HG02870 (cell line): Measurements from ENCODE around the gene SCN2A.
"Not testable (repeated sequence)": the region's sequence is repeated elsewhere in the genome, so short reads cannot be mapped to it uniquely, and the experiment has no call there.

Experiments
- ATAC-seq: cut with Tn5 transposase; IDR thresholded peaks from one replicate; pipeline ENCODE4 v1.9.1; 2021; ENCODE audit warnings: mild to moderate bottlenecking, moderate library complexity; ENCODE audit not compliant: unreplicated experiment

The SCN2A gene

DNA sequence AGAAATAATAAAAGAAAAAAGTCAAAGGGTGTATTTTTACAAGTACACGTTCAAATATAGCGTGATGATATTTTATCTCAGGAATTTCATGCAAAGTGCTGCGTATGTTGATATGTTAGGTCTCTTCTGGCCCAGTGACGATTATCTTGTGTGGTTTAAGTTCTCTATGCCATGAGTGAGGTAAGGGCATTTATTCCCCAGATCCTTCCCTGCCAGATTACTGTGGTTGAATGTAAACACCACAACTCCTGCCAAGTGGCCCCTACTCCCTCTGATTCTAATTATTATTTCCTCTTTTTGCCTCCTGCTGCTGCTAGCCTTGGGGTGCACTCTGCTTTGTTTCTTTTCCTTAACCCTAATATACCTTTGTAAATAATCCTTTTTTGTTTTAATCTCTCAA, 12.2 kb downstream of the SCN2A start:
- ATAC-seq, result no peak

DNA sequence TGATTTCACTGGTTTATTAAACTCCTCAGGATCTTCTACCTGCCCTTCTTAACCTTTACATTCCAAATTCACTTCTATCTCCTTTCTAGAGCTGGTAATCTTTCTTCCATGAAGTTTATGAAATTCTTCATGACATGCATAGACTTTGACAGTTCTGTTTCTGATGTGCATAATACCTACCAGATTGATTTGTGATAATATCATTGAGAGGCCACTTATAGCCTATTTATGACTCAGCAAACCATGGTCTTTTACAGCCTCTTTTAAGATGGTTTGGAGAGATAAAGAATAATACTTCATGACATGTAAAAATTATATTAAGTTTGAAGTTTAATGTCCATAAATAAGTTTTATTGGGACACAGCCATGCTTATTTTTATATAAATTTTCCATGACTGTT, 14.0 kb downstream of the SCN2A start:
- no peak for ATAC-seq

DNA sequence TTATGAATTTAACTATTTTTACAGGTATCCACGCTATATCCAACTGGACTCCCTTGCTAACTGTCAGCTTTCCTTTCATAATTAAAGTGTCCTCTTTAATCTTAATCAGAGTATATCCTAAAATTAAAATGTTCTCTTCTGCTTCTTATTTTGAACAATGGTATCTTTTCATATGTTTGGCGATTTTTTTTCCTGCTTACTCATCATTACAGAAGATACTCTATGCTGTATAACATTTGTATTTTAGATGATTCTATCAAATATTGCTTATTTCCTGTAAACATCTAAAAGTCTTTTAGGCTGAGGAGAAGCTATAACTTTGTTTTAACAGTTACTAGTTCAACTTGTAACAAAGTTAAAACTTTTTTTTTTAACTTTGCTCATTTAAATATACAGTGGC, 17.4 kb downstream of the SCN2A start:
- ATAC-seq, result no peak

DNA sequence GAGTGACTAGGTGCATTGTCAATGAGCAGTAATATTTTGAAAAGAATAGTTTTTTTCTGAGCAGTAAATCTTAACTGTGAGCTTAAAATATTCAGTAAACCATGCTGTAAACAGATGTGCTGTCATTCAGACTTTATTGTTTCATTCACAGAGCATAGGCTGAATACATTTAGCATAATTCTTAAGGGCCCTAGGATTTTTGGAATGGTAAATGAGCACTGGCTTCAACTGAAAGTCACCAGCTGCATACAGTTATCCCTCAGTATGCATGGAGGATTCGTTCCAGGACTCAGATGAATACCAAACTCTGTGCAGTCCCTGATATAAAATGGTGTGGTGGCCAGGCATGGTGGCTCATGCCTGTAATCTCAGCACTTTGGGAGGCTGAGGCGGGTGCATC, 21.1 kb downstream of the SCN2A start:
- ATAC-seq, result not testable (repeated sequence)

DNA sequence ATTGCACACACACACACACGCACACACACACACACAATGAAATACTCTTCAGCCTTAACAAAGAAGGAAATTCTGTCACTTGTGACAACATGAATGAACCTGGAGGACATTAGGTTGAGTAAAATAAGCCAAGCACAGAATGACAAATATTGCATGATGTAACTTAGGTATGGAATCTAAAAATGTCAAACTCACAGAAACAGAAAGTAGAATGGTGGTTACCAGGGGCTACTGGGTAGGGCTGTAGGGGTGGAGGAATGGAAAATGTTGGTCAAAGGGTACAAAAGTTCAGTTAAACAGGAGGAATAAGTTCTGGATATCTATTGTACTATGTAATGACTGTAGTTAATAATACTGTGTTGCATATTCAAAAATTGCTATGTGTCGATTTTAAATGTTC, 29.5 kb downstream of the SCN2A start:
- peak; percentile 67 for ATAC-seq

DNA sequence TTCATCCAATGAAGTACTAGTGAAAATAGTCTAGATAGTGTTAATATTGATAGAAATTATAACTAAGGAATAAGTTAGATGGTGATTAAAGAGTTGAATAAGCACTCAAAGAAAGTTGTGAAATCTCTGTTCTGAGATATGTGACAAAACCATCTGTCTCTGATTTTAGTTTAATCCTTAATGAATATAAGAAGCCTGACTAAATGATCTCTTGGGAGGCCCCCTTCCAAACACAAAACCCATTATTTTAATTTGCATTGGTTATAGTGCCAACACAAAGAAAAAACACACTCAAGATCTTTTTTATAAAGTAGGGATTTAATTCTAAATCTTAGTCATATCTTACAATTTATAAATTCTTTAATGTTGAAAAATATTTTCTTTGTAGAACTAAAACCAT, 34.0 kb downstream of the SCN2A start:
- ATAC-seq, result no peak

DNA sequence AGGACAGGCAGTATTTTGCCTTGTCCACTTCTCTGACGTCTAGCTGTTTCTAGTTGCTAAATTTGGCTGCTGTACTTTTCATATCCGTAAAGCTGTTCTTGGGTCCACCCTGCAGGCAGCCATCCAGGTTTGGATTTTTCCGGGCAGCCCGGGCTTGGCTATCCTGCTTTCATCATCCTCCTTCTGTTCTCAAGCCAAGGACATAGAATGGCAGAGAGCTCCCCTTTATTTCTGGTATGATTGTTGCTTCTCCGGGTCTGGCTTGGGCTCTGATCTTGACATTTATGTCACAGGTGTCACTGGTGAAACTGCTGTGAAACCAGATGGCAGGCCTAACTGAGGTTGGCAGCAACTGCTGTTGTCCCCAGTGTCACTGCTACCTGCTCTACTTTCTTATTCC, 35.5 kb downstream of the SCN2A start:
- no peak for ATAC-seq

DNA sequence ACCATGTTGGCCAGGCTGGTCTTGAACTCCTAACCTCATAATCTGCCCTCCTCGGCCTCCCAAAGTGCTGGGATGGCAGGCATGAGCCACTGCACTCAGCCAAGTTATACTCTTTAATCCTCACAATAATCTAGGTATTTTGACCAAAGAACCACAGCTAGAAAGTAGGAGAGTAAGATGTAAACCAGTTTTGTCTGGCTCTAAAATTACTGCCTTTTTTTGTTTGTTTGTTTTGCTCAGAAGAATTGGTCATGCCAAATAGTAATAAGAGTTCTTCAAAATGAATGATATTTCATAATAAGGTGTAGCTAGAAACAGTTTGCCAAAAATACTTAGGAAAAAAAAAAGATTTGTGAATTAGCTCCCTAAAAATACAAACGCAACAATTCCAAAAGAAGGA, 36.7 kb downstream of the SCN2A start:
- ATAC-seq, result no peak

DNA sequence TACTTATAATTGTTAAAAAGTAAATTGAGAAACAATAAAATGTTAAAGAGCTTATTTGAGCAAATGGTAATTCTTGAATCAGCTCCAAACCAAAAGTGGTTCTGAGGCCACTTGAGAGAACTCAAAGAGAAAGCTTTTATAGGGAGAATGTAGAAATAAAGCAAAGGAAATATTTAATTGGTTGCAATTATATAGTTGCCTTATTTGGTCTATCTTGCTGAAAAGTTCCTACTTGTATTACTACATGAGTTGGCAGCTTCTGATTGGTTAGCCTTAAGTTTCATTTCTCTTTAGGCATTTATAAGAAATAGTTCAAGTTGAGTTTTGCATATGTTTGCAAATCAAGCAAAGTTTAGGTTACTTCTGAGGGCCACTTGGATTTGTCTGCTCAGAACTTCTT, 38.1 kb downstream of the SCN2A start:
- ATAC-seq, result no peak

DNA sequence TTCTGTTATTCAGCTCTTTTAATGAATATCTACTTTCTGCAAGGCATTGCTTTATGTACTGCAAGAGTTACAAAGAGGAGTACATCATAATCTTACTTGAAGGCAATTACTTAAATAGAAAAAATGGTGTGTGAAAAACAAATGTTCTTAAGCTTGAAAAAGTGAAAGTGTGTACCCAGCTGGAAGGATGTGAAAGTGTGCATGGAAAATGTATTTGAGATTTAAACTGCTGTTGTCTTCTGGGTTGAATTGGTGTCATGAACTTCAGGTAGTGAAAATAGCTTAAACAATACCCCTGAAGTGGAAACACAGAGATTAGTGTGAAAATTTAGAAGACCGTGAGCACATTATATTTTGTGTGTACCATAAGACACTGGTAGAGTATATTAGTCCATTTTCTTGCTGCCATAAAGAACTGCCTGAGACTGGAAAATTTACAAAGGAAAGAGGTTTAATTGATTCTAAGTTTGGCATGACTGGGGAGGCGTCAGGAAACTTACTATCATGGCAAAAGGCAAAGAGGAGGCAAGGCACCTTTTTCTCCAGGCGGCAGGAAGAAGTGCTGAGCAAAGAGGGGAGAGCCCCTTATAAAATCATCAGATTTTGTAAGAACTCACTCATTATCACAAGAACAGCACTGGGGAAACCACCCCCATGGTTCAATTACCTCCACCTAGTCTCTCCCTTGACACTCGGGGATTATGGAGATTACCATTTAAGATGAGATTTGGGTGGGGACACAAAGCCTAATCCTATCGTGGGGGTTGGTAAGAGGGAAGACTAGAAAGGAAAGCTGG, 38.8 kb downstream of the SCN2A start:
- no peak for ATAC-seq

DNA sequence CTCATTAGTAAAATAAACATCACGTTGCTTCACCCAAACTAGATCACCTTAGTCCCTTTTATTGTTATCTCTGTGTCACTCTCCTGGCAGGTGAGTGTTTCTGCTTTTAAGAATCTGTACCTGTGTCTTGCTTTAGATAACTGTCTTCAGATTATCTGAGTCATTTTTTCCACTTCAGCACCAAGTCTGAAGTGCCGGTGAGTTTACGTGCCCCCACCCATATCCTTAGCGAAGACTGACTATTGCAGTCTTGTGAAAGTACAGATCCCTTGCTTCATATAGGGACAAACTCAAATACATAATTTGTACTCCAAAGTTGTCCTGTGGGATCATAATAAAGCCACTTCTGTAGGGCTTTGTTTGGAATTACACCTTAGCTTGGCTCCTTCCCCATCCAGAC, 41.1 kb downstream of the SCN2A start:
- no peak for ATAC-seq

DNA sequence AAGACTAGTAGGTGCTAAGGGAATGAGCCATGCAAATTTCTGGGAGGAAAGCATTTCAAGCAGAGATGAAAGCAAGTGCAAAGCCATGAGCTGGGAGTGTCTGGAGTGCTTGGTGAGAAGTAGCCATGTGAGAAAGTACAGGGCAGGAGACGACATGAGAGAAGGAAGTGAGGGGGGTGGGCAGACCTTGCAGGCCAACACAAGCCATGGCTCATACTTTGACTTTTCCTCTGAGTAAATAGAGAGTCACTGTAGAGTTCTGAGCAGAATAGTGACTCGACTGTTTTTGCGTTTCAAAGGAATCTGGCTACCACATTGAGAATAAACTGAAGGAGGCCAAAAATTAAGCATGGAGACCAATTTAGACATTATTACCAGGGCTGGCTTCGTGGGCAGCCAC, 42.2 kb downstream of the SCN2A start:
- no peak for ATAC-seq

DNA sequence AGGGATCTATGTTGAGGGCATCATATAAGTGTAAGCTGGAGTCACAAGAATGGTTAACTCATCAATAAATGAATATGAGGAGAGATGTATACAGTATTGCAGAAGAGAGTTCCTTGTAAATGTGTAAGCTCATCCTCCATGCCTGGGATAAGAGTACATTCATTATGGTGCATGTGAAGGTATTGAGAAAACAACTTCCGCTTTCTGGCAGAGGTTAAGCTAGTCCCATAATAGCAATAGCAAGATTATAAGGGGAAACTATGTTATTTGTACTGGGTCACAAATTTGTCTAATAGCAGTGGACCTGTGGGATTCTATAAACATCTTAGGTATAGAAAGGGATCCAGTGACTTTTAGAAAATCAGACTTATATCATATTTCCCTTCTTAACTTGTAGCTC, 44.1 kb downstream of the SCN2A start:
- no peak for ATAC-seq

DNA sequence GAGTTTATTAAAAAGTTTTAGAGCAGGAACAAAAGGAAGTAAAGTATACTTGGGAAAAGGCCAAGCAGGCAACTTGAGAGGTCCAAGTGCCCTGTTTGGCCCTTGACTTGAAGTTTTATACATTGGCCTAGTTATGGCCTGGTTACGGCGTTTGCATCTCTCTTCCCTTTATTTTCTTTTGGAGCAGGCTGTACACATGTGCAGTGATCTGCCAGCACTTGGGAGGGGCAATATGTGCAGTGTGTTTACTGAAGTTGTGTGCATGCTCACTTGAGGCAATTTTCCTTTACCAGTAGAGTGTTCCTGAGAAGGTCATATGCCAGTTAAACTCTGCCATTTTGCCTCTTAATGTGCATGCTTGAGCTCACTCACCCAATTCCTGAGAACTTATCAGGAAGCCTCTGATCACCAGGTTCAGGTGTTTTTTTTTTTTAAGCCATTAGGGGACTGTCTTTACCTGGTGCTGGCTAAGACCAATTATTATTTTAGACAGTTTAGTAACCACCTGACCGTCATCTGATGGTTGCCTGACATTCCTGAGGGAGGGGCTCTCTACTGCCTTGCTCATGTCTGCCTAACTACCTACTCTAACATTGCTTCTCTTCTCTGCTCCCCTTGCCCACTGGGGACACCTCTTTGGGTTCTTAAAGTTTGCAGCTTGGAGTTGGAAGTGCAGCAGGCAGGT, 48.0 kb downstream of the SCN2A start:
- no peak for ATAC-seq

DNA sequence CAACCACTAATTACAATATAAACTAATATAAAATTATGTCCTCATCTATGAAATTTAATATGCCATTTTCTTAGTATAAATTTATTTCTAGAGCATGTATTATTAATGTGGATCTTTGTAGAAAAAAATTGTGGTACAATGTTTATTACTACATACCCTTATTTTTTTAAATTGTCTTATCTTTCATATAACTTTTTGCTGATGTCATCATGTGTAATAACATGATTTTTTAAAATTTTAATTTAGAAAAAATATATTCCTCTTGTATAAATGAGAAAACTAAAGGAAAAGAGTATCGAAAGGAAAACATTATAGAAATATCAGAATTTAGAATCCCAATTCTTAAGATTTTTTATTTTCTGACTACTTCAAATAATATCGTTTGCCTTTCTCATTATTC, 49.9 kb downstream of the SCN2A start:
- no peak for ATAC-seq

DNA sequence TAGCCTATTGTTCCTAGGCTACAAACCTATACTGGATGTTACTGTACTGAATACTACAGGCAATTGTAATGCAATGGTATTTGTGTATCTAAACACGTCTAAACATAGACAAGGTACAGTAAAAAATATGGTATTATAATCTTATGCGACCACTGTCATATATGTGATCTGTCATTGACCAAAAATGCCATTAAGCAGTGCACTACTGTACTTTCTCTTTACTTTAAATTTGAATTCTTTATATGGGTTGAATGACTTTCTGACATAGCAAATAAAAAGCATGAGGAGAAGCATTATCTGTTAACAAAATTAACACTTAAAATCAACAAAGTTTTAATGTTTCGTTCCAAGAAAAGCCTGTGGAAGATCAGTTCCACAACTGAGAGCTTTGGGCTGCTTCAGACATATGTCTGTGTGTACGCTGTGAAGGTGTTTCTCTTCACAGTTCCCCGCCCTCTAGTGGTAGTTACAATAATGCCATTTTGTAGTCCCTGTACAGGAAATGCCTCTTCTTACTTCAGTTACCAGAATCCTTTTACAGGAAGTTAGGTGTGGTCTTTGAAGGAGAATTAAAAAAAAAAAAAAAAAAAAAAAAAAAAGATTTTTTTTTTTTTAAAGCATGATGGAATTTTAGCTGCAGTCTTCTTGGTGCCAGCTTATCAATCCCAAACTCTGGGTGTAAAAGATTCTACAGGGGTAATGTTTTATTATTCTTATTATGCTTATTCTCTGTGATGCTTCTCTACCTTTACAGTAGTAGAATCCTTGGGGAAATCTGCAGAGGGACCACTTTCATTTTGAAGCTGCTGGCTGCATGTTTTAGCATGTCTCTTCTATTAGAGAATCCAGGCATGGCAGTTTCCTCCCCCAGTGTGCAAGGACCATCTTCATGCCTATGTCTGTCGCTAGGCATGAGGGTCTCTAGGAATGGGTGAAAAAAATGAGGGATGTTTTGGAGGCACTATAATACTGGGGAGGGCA, 54.5 kb downstream of the SCN2A start:
- ATAC-seq, result peak; percentile 100

DNA sequence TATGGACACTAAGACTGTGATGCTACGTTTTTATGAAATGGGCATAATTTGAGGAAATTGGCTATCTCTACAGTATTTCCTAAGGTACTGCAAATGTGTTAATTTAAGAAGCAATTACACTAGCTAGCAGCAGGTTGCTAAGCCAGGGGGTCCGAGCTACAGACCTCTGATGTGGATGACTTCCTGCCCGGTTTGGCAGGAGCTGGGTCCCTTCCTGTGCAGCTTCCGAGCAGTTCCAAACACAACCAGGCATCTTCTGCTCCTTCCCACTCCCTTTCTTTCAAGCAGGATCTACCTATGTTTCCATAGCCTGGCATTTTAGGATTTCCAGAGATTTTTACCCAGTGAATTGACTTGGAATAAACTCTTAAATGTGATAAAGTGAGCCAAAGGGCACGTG, 55.7 kb downstream of the SCN2A start:
- no peak for ATAC-seq

DNA sequence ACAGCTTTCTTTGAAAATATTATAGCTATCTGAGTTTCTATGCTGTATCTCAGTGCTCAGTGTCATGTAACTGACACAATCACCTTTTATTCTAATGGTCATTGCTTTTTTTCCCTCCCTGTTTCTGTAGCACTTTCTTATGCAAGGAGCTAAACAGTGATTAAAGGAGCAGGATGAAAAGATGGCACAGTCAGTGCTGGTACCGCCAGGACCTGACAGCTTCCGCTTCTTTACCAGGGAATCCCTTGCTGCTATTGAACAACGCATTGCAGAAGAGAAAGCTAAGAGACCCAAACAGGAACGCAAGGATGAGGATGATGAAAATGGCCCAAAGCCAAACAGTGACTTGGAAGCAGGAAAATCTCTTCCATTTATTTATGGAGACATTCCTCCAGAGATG, 56.4 kb downstream of the SCN2A start:
- ATAC-seq, result no peak

DNA sequence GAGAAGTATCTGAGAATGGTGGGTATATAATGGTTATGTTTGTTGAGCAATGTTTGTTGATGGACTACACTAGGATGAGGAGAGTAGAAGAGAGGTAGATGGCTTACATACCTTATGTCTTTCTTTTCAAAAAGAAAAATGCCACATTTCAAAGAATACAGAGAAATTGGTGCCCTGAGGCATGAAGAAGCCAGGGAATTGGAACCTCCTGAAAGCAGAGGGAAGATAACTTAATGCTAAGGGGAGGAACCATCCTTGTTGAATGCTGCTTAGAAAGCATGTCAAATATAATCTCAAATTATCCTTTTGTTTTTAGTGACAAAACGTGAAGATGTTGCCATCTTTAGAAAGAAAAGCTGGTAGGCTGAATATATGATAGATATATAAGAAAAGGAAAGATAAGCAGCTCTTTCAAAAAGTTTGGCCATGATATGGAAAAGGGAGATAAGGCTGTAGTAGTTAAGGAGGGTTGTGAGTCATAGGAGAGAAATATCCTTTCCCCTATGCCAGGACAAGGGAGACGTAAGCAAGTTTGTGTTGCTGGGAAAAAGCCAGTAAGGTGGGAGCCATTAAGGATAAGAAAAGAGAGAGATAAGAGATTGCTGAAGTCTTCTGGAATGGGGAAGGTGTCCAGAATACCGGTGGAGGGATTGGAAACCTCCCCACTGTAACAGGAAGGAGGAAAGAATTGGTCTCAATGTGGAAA, 66.3 kb downstream of the SCN2A start:
- no peak for ATAC-seq

DNA sequence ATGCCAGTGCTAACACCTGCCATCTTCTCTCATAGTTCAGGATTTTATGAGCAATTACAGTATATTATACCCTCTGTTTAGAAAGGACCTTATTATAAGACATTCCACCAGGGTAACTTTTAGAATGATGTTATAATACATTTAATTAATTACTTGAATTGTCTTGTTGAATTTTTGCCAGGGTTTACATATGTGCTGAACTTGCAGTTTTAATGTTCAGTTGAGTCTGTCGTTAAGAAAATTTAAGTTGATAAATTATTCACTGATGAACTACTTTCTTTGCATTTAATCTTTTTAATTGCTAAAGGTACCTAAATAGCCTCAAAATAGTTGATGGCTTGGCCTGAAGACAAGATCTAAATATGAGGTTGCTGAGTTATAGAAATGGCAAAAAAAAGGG, 68.1 kb downstream of the SCN2A start:
- no peak for ATAC-seq

DNA sequence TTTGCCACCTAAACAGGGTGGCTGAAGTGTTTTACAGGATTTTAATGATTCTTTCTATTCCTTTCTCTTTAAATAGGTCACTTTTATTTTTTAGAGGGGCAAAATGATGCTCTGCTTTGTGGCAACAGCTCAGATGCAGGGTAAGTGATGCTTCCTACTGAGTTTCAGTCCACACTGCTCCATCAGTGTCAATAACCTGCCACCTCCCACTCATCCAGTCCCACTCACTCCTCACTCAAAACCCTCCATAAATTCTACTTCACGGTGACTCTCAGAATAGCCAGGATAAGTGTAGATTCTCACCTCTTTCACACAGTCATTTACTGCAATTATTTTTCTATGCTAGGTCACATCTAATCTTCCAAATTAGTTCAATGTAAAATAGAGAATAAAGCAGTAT, 72.7 kb downstream of the SCN2A start:
- ATAC-seq, result no peak
